ENCODE data around the gene NPAS2. TPM values are rescaled to one million over a fixed set of nuclear protein-coding genes. Genes with fewer than 3 reads are reported as not detected.

NPAS2 gene
- total RNA-seq, 1 experiment from 2014 or later: 20.4 TPM

GRCh38 chr2:100987974-100988373 lies 168.0 kb downstream of the NPAS2 start:
- ATAC-seq: no peak
- TF ChIP-seq CEBPB (IDR thresholded peaks at IDR 0.05; ENCODE audit: low read depth) (no peak), SIN3A (IDR thresholded peaks at IDR 0.05; ENCODE audit: low read depth) (no peak), ELF1 (IDR thresholded peaks at IDR 0.05; ENCODE audit: borderline replicate concordance, low read depth) (no peak), MAX (IDR thresholded peaks at IDR 0.05) (no peak), FOSL1 (IDR thresholded peaks at IDR 0.05; ENCODE audit: low read depth) (no peak), EZH2phosphoT487 (IDR thresholded peaks at IDR 0.05; ENCODE audit: borderline replicate concordance) (no peak), ZNF274 (IDR thresholded peaks at IDR 0.05; ENCODE audit: low read depth, low read length) (no peak), YY1 (IDR thresholded peaks at IDR 0.05; ENCODE audit: extremely low read depth, insufficient replicate concordance, low read depth, low read length) (no peak), ZFX (IDR thresholded peaks at IDR 0.05) (no peak), SP1 (IDR thresholded peaks at IDR 0.05; ENCODE audit: low read depth) (no peak), POLR2AphosphoS5 (IDR thresholded peaks at IDR 0.05; ENCODE audit: low read depth, low read length) (no peak), CTCF (IDR thresholded peaks at IDR 0.05 in 2 of 3, conservative IDR thresholded peaks at IDR 0.05 in 1 of 3; ENCODE audit: borderline replicate concordance in 1 of 3, insufficient read depth in 1 of 3, low read depth in 2 of 3, low read length in 2 of 3) (no peak), POLR2A (IDR thresholded peaks at IDR 0.05; ENCODE audit: borderline replicate concordance, extremely low read depth, insufficient read depth, insufficient read length) (no peak), JUND (IDR thresholded peaks at IDR 0.05) (no peak)
- TF ChIP-seq, protein P1, sequence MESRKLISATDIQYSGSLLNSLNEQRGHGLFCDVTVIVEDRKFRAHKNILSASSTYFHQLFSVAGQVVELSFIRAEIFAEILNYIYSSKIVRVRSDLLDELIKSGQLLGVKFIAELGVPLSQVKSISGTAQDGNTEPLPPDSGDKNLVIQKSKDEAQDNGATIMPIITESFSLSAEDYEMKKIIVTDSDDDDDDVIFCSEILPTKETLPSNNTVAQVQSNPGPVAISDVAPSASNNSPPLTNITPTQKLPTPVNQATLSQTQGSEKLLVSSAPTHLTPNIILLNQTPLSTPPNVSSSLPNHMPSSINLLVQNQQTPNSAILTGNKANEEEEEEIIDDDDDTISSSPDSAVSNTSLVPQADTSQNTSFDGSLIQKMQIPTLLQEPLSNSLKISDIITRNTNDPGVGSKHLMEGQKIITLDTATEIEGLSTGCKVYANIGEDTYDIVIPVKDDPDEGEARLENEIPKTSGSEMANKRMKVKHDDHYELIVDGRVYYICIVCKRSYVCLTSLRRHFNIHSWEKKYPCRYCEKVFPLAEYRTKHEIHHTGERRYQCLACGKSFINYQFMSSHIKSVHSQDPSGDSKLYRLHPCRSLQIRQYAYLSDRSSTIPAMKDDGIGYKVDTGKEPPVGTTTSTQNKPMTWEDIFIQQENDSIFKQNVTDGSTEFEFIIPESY (IDR thresholded peaks at IDR 0.05; ENCODE audit: extremely low read depth, insufficient replicate concordance, low read length): no peak
- Histone ChIP-seq H3K4me2 (ENCODE audit: low read length) (no peak overlapping the region), H3K4me1 (ENCODE audit: control insufficient read depth in 1 of 2, insufficient read depth in 2 of 2, low read length in 2 of 2) (no peaks in the 10 kb centered on the region), H3K9me2 (ENCODE audit: insufficient read depth) (no peaks in the 10 kb centered on the region), H3K27me3 (ENCODE audit: insufficient read depth, low read length) (no peaks in the 10 kb centered on the region), H3K27ac (ENCODE audit: low read depth, low read length) (no peak overlapping the region), H3K36me3 (ENCODE audit: control insufficient read depth in 1 of 2, insufficient read depth in 2 of 2, low read length in 2 of 2) (no peaks in the 10 kb centered on the region), H3K4me3 (replicated peaks in 1 of 2; ENCODE audit: low read depth in 1 of 2, low read length in 2 of 2) (no peak overlapping the region), H3K79me2 (ENCODE audit: insufficient read depth, low read length) (no peaks in the 10 kb centered on the region), H4K20me1 (ENCODE audit: insufficient read depth) (no peaks in the 10 kb centered on the region), H2AFZ (ENCODE audit: low read depth, low read length, poor library complexity, severe bottlenecking) (no peak overlapping the region), H3K9ac (ENCODE audit: low read length) (no peak overlapping the region), H3K9me3 (ENCODE audit: control insufficient read depth in 1 of 2, insufficient read depth in 1 of 2, low read depth in 1 of 2, low read length in 2 of 2) (no peaks in the 10 kb centered on the region)
- no TSS peak for BruUV-seq (replicated peaks)
- no peak for DNase-seq (ENCODE audit: low read depth, low spot score)
- CTCF ChIA-PET: interaction anchor here (3.4 to 4.2 kb wide), 2 partner anchors 258 to 378 kb away, joined by 13 to 25 read pairs; no protein-coding TSS in a partner anchor
- RAD21 ChIA-PET (ENCODE audit: low non-redundant PET in 1 of 2, low total read pairs in 2 of 2, uncharacterized antibody in 2 of 2, unreplicated experiment in 2 of 2): interaction anchor here in 1 of 2 experiments (0.6 kb wide), 1 partner anchor 26 kb away, joined by 5 read pairs; no protein-coding TSS in a partner anchor
- intact Hi-C loops (cut with micrococcal nuclease): loop anchor here (10.0 kb wide), 1 partner anchor 563 kb away; no protein-coding TSS in a partner anchor
- POLR2A ChIA-PET: no interaction called here

Measured in HCT116 (cell line).